HepG2 (cell line): Measurements from ENCODE around the gene DPEP1. TPM values are rescaled to one million over a fixed set of nuclear protein-coding genes. Genes with fewer than 3 reads are reported as not detected.

Source experiments
- HMGXB4 ChIP-seq, 2 experiments: sonication (generic) in 1 of 2; formaldehyde crosslinking in 1 of 2; IDR thresholded peaks; 2 replicates each; pipeline versions ENCODE4 v1.4.0 to v1.6.1; 2018 to 2020; ENCODE audit warnings: missing genetic modification reagents in 2 of 2, borderline replicate concordance in 1 of 2, low read depth in 1 of 2, mild to moderate bottlenecking in 1 of 2, missing biosample characterization in 1 of 2
- KDM4B ChIP-seq: sonication (generic); formaldehyde crosslinking; IDR thresholded peaks from 2 replicates; pipeline ENCODE4 v1.4.0; 2020; ENCODE audit warnings: missing genetic modification reagents
- KLF6 ChIP-seq: IDR thresholded peaks from 2 replicates; pipeline ENCODE4 v1.8.0; 2016; ENCODE audit warnings: missing biosample characterization, missing genetic modification reagents
- RXRA ChIP-seq: sonication (generic); formaldehyde crosslinking; IDR thresholded peaks from 2 replicates; pipeline ENCODE4 v1.5.1; 2020; ENCODE audit warnings: missing genetic modification reagents
- ZBTB1 ChIP-seq: sonication (generic); formaldehyde crosslinking; IDR thresholded peaks from 2 replicates; pipeline ENCODE4 v1.4.0; 2020; ENCODE audit warnings: missing genetic modification reagents, borderline replicate concordance
- ZC3H4 ChIP-seq: sonication (generic); formaldehyde crosslinking; IDR thresholded peaks from 2 replicates; pipeline ENCODE4 v1.4.0; 2020; ENCODE audit warnings: missing genetic modification reagents, borderline replicate concordance
- ZFYVE20 ChIP-seq: sonication (generic); formaldehyde crosslinking; IDR thresholded peaks from 2 replicates; pipeline ENCODE4 v1.8.0; 2023; ENCODE audit warnings: low read depth, mild to moderate bottlenecking, moderate library complexity, missing genetic modification reagents, borderline replicate concordance
- ZNF383 ChIP-seq: sonication (generic); formaldehyde crosslinking; IDR thresholded peaks from 2 replicates; pipeline ENCODE4 v1.4.0; 2020; ENCODE audit warnings: missing genetic modification reagents, mild to moderate bottlenecking, borderline replicate concordance
- polyA plus RNA-seq, 8 experiments: library from polyadenylated mRNA; depleted of rRNA in 3 of 8; stranded (reverse) in 7 of 8; unstranded in 1 of 8; fragments of >200 nt; fragmentation: Illumina TruSeq in 4 of 8; extraction: Trizol in 4 of 8; gene quantifications; 2 replicates each; pipeline versions ENCODE4 v1.2.1 to v1.2.3, GENCODE V29; 2011 to 2016; ENCODE audit warnings: low read depth in 4 of 8, missing spikeins in 1 of 8, mixed read lengths in 1 of 8; ENCODE audit not compliant: insufficient read depth in 1 of 8
- total RNA-seq, 5 experiments: library from RNA; depleted of rRNA; stranded (reverse); fragments of >200 nt; fragmentation: Illumina TruSeq; extraction: Trizol; gene quantifications; 2 replicates each; pipeline ENCODE4 v1.2.3, GENCODE V29; 2016; ENCODE audit warnings: low read depth in 1 of 5
- TF ChIP-seq, protein P1 (sequence below): sonication (generic); formaldehyde crosslinking; IDR thresholded peaks from 2 replicates; pipeline ENCODE4 v1.5.0; 2020; ENCODE audit warnings: mild to moderate bottlenecking, missing genetic modification reagents

Gene DPEP1
- total and polyA plus RNA-seq, 2 of the 13 experiments (the other 11 are each of a cell fraction or from before 2014, with no cell fraction given) = 37.6 to 52.2 TPM

- TF ChIP-seq HMGXB4 (CRISPR knock-in tag; IDR thresholded peaks at IDR 0.05; ENCODE audit: borderline replicate concordance in 1 of 2, low read depth in 1 of 2) (no peak), KLF6 (CRISPR knock-in tag) (no peak), RXRA (CRISPR knock-in tag) (no peak), ZC3H4 (CRISPR knock-in tag) (no peak), ZFYVE20 (CRISPR knock-in tag) (0 out of 2 replicates have a peak, but pooled peaks have one; percentile 53), KDM4B (no peak), ZNF383 (CRISPR knock-in tag) (no peak), ZBTB1 (0 out of 2 replicates have a peak, but pooled peaks have one; percentile 51)
- TF ChIP-seq, protein P1, sequence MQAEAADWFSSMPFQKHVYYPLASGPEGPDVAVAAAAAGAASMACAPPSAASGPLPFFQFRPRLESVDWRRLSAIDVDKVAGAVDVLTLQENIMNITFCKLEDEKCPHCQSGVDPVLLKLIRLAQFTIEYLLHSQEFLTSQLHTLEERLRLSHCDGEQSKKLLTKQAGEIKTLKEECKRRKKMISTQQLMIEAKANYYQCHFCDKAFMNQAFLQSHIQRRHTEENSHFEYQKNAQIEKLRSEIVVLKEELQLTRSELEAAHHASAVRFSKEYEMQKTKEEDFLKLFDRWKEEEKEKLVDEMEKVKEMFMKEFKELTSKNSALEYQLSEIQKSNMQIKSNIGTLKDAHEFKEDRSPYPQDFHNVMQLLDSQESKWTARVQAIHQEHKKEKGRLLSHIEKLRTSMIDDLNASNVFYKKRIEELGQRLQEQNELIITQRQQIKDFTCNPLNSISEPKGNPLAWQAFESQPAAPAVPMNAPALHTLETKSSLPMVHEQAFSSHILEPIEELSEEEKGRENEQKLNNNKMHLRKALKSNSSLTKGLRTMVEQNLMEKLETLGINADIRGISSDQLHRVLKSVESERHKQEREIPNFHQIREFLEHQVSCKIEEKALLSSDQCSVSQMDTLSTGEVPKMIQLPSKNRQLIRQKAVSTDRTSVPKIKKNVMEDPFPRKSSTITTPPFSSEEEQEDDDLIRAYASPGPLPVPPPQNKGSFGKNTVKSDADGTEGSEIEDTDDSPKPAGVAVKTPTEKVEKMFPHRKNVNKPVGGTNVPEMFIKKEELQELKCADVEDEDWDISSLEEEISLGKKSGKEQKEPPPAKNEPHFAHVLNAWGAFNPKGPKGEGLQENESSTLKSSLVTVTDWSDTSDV (CRISPR knock-in tag) = no peak
These were observed 30.7 kb upstream of the DPEP1 start (continued) for GRCh38 chr16:89582614-89583196.
